Activated T-helper 2 cell treated with anti-CD3 and anti-CD28 coated beads, Interferon-gamma antibody, Interleukin-2, Interleukin-4, amounts not matched to agents 10 μg/mL and 5 μg/mL and 100 μg/mL, durations not matched to agents 14 hours and 24 hours and 36 hours (primary cell): ENCODE results near the gene TXNDC12. TPM values are rescaled to one million over a fixed set of nuclear protein-coding genes. Genes with fewer than 3 reads are reported as not detected.
A peak's percentile ranks its signal among the peaks of the same experiment; 100 is the strongest.
"Not testable (repeated sequence)": the region's sequence is repeated elsewhere in the genome, so short reads cannot be mapped to it uniquely, and the experiment has no call there.

Experiments used
- DNase-seq: peaks from one replicate; pipeline ENCODE4 v3.0.0; 2021; ENCODE audit warnings: low spot score
- H3K27ac Mint-ChIP-seq: one replicate; pipeline ENCODE4 v1.8.0; 2021; ENCODE audit warnings: mixed read lengths
- H3K27me3 Mint-ChIP-seq: one replicate; pipeline ENCODE4 v1.8.0; 2021; ENCODE audit warnings: low read depth, mixed read lengths
- H3K36me3 Mint-ChIP-seq: one replicate; pipeline ENCODE4 v1.8.0; 2021; ENCODE audit warnings: low read depth, mixed read lengths
- H3K4me1 Mint-ChIP-seq: one replicate; pipeline ENCODE4 v1.8.0; 2021; ENCODE audit warnings: low read depth, mixed read lengths
- H3K4me3 Mint-ChIP-seq: one replicate; pipeline ENCODE4 v1.8.0; 2021; ENCODE audit warnings: low read depth, mild to moderate bottlenecking, moderate library complexity, mixed read lengths
- H3K9me3 Mint-ChIP-seq: one replicate; pipeline ENCODE4 v1.8.0; 2021; ENCODE audit warnings: mixed read lengths
- intact Hi-C: fragments of 100-400 bp; cut with micrococcal nuclease; formaldehyde crosslinking; loops from one replicate; pipeline ENCODE4 v1.15.1; 2023
- total RNA-seq: library from RNA; stranded (reverse); gene quantifications from 2 replicates; pipeline ENCODE4 v1.2.3, GENCODE V29; 2022

Gene TXNDC12
- total RNA-seq, result 43.1 and 44.9 TPM in 2 replicates

GRCh38 chr1:52055066-52055865 lies at the start of gene TXNDC12:
Gene TXNDC12 (minus strand): TSS chr1:52055191. CDS start chr1:52055096, 95 bp downstream.
- H3K36me3 Mint-ChIP-seq, result peaks cover 32% of the 10 kb centered on the region
- intact Hi-C loops, result loop anchor here (1.0 to 10.0 kb wide), 6 partner anchors 22 to 1997 kb away; partner anchors contain the start of genes CC2D1B, KTI12, NRDC and ORC1
- no peaks in the 10 kb centered on the region for H3K9me3 Mint-ChIP-seq
- H3K4me1 Mint-ChIP-seq, result peaks cover 41% of the 10 kb centered on the region
- peak; percentile 72 for DNase-seq
- no peaks in the 10 kb centered on the region for H3K27me3 Mint-ChIP-seq
- peak within 1 kb of the TSS; percentile 94 for H3K27ac Mint-ChIP-seq
- peak within 1 kb of the TSS; percentile 97 for H3K4me3 Mint-ChIP-seq

- Mint-ChIP-seq H3K27ac (no peak overlapping the region), H3K9me3 (no peaks in the 10 kb centered on the region), H3K4me3 (no peak overlapping the region), H3K36me3 (no peaks in the 10 kb centered on the region), H3K27me3 (peaks cover 7% of the 10 kb centered on the region), H3K4me1 (peaks cover 12% of the 10 kb centered on the region)
- DNase-seq, result no peak
- intact Hi-C loops, result no loop called here
Measured at GRCh38 chr1:52102336-52103013, 47.5 kb upstream of the TXNDC12 start.

- intact Hi-C loops, result no loop called here
- H3K4me1 Mint-ChIP-seq, result peaks cover 12% of the 10 kb centered on the region
- no peaks in the 10 kb centered on the region for H3K9me3 Mint-ChIP-seq
- H3K27ac Mint-ChIP-seq, result no peak overlapping the region
- no peak overlapping the region for H3K4me3 Mint-ChIP-seq
- DNase-seq, result no peak
- H3K36me3 Mint-ChIP-seq, result no peaks in the 10 kb centered on the region
- H3K27me3 Mint-ChIP-seq, result peaks cover 8% of the 10 kb centered on the region
Measured at GRCh38 chr1:52098139-52098871, 43.3 kb upstream of the TXNDC12 start.

GRCh38 chr1:52096216-52096615 lies 41.2 kb upstream of the TXNDC12 start:
- intact Hi-C loops, result no loop called here
- Mint-ChIP-seq H3K27ac (no peak overlapping the region), H3K4me1 (no peaks in the 10 kb centered on the region), H3K27me3 (peaks cover 8% of the 10 kb centered on the region), H3K36me3 (peaks cover 7% of the 10 kb centered on the region), H3K9me3 (no peaks in the 10 kb centered on the region), H3K4me3 (no peak overlapping the region)
- DNase-seq, result no peak

GRCh38 chr1:52094300-52094699 lies 39.3 kb upstream of the TXNDC12 start:
- H3K36me3 Mint-ChIP-seq, result peaks cover 22% of the 10 kb centered on the region
- DNase-seq, intact Hi-C loops, H3K4me1 Mint-ChIP-seq, H3K4me3 Mint-ChIP-seq, H3K27me3 Mint-ChIP-seq, H3K27ac Mint-ChIP-seq, H3K9me3 Mint-ChIP-seq: not testable (repeated sequence)

GRCh38 chr1:52087892-52088291 lies 32.9 kb upstream of the TXNDC12 start:
- intact Hi-C loops, result not testable (repeated sequence)

GRCh38 chr1:52080014-52080415 lies 25.0 kb upstream of the TXNDC12 start:
- H3K27ac Mint-ChIP-seq, result no peak overlapping the region
- H3K9me3 Mint-ChIP-seq, result no peaks in the 10 kb centered on the region
- no peak for DNase-seq
- H3K4me1 Mint-ChIP-seq, result peaks cover 4% of the 10 kb centered on the region
- intact Hi-C loops, result no loop called here
- H3K27me3 Mint-ChIP-seq, result no peaks in the 10 kb centered on the region
- no peak overlapping the region for H3K4me3 Mint-ChIP-seq
- peaks cover 26% of the 10 kb centered on the region for H3K36me3 Mint-ChIP-seq

More at GRCh38 chr1:52087892-52088291, 32.9 kb upstream of the TXNDC12 start:
- H3K4me1 Mint-ChIP-seq, H3K9me3 Mint-ChIP-seq, H3K27ac Mint-ChIP-seq, H3K4me3 Mint-ChIP-seq, DNase-seq, H3K27me3 Mint-ChIP-seq: not testable (repeated sequence)
- H3K36me3 Mint-ChIP-seq, result peaks cover 50% of the 10 kb centered on the region

- peaks cover 34% of the 10 kb centered on the region for H3K36me3 Mint-ChIP-seq
- not testable (repeated sequence) for DNase-seq
Measured at GRCh38 chr1:52077277-52077676, 22.3 kb upstream of the TXNDC12 start.

GRCh38 chr1:52072291-52072690 lies 17.3 kb upstream of the TXNDC12 start:
- Mint-ChIP-seq H3K27ac (no peak overlapping the region), H3K36me3 (peaks cover 47% of the 10 kb centered on the region), H3K9me3 (no peaks in the 10 kb centered on the region), H3K4me1 (peaks cover 16% of the 10 kb centered on the region), H3K27me3 (no peaks in the 10 kb centered on the region), H3K4me3 (no peak overlapping the region)
- DNase-seq, result no peak
- intact Hi-C loops, result no loop called here

More at GRCh38 chr1:52077277-52077676, 22.3 kb upstream of the TXNDC12 start:
- H3K9me3 Mint-ChIP-seq, intact Hi-C loops, H3K4me3 Mint-ChIP-seq, H3K4me1 Mint-ChIP-seq, H3K27ac Mint-ChIP-seq, H3K27me3 Mint-ChIP-seq: not testable (repeated sequence)

GRCh38 chr1:52070704-52071103 lies 15.7 kb upstream of the TXNDC12 start:
- intact Hi-C loops, result no loop called here
- Mint-ChIP-seq H3K27me3 (no peaks in the 10 kb centered on the region), H3K36me3 (peaks cover 44% of the 10 kb centered on the region), H3K27ac (no peak overlapping the region), H3K9me3 (no peaks in the 10 kb centered on the region), H3K4me3 (no peak overlapping the region), H3K4me1 (peaks cover 16% of the 10 kb centered on the region)
- no peak for DNase-seq

GRCh38 chr1:52063192-52063591 lies 8.2 kb upstream of the TXNDC12 start:
- Mint-ChIP-seq H3K36me3 (peaks cover 62% of the 10 kb centered on the region), H3K4me3 (no peak overlapping the region), H3K4me1 (peaks cover 17% of the 10 kb centered on the region), H3K27me3 (no peaks in the 10 kb centered on the region), H3K9me3 (no peaks in the 10 kb centered on the region), H3K27ac (no peak overlapping the region)
- intact Hi-C loops, result no loop called here
- DNase-seq, result no peak

- Mint-ChIP-seq H3K27me3 (no peaks in the 10 kb centered on the region), H3K4me1 (peaks cover 29% of the 10 kb centered on the region), H3K27ac (no peak overlapping the region), H3K4me3 (no peak overlapping the region), H3K9me3 (no peaks in the 10 kb centered on the region), H3K36me3 (peaks cover 55% of the 10 kb centered on the region)
- intact Hi-C loops, result no loop called here
- no peak for DNase-seq
Measured at GRCh38 chr1:52060822-52061221, 5.8 kb upstream of the TXNDC12 start.
